ENCODE results near the gene MAFF. TPM values are rescaled to one million over a fixed set of nuclear protein-coding genes. Genes with fewer than 3 reads are reported as not detected.
"Not testable (repeated sequence)": the region's sequence is repeated elsewhere in the genome, so short reads cannot be mapped to it uniquely, and the experiment has no call there.

The MAFF gene
- total RNA-seq, 4 donors from 2014 or later, result 26.2 to 182 (median 54.3) TPM

- Histone ChIP-seq H3K36me3 (no peaks in the 10 kb centered on the region), H3K4me1 (peaks cover 50 to 75% (median 67%) of the 10 kb centered on the region in 4 donors), H3K4me3 (peak overlapping the region in 1 of 4 donors; percentile 24), H3K9me3 (no peaks in the 10 kb centered on the region), H3K27me3 (no peaks in the 10 kb centered on the region), H3K27ac (replicated peaks in 1 of 4) (peak overlapping the region; percentile 81 to 90 (median 84))
- DNase-seq (ENCODE audit: extremely low spot score), result no peak
- TF ChIP-seq CTCF (IDR thresholded peaks at IDR 0.05), result no peak
- no peak for TF ChIP-seq EP300 (IDR thresholded peaks at IDR 0.05)
- peak; percentile 57 to 85 for TF ChIP-seq POLR2AphosphoS5 (IDR thresholded peaks at IDR 0.05)
- no peak for TF ChIP-seq POLR2A (IDR thresholded peaks at IDR 0.05; ENCODE audit: low read depth)
- 60% methylated on average over 9 of the region's 15 CpGs for WGBS
- intact Hi-C loops (cut with DNase I), result no loop called here
These were observed 23.7 kb upstream of the MAFF start for GRCh38 chr22:38177926-38178604.

- peak overlapping the region; percentile 81 to 90 (median 84) for H3K27ac ChIP-seq (replicated peaks in 1 of 4)
- DNase-seq (ENCODE audit: extremely low spot score); H3K36me3 ChIP-seq; H3K27me3 ChIP-seq; H3K9me3 ChIP-seq; intact Hi-C loops (cut with DNase I); H3K4me3 ChIP-seq: not testable (repeated sequence)
- 96% methylated on average over 7 of the region's 7 CpGs for WGBS
- peaks cover 45 to 70% (median 62%) of the 10 kb centered on the region in 4 donors for H3K4me1 ChIP-seq
These were observed 23.2 kb upstream of the MAFF start for GRCh38 chr22:38178605-38178937.

DNA sequence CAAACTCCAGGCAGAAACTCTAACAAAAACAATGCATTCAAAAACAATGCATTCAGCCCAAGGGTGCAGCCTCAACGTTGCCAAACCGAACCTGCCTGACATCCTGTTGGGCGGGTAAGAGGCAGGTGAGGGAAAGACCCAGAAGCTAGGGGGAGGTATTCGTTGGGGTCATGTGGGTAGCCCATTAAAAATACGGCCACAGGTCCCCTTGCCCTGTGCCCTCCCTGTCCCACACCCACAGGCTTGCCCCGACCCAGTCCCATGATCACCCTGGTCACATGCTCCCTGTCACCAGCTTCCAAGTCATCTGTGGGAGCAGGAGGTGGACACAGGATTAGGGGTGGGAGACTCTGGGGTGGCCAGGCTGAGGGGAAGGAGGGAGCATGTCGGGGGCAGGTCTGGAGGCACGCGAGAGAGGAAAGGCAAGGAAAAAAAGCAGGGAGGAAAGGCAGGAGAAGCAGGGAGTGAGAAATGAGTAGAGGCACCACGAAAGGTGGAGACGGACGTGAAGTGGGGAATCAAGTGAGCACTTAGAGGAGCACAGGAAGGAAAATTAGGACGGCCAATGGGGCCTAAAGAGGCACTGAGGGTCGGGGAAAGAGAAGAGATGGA is 20.8 kb upstream of the MAFF start:
- no peaks in the 10 kb centered on the region for H3K9me3 ChIP-seq
- WGBS, result 21% methylated on average over 14 of the region's 14 CpGs
- H3K27me3 ChIP-seq, result no peaks in the 10 kb centered on the region
- intact Hi-C loops (cut with DNase I), result no loop called here
- H3K36me3 ChIP-seq, result no peaks in the 10 kb centered on the region
- peak overlapping the region; percentile 57 to 78 (median 65) for H3K4me3 ChIP-seq
- DNase-seq (ENCODE audit: extremely low spot score), result no peak
- H3K4me1 ChIP-seq, result peaks cover 33 to 53% (median 47%) of the 10 kb centered on the region in 4 donors
- peak in 1 of 2 donors; percentile 62 for TF ChIP-seq POLR2AphosphoS5 (IDR thresholded peaks at IDR 0.05)
- TF ChIP-seq POLR2A (IDR thresholded peaks at IDR 0.05; ENCODE audit: low read depth), result no peak
- H3K27ac ChIP-seq (replicated peaks in 1 of 4), result peak overlapping the region; percentile 81 to 90 (median 86)

- Histone ChIP-seq H3K27ac (replicated peaks in 1 of 4) (peak within 1 kb of the TSS; percentile 81 to 90 (median 86)), H3K4me1 (peaks cover 29 to 46% (median 40%) of the 10 kb centered on the region in 4 donors), H3K4me3 (peak within 1 kb of the TSS; percentile 57 to 78 (median 65)), H3K27me3 (no peaks in the 10 kb centered on the region), H3K36me3 (no peaks in the 10 kb centered on the region), H3K9me3 (no peaks in the 10 kb centered on the region)
- under 1% methylated on average over 22 of the region's 48 CpGs for WGBS
- intact Hi-C loops (cut with DNase I), result no loop called here
- TF ChIP-seq CTCF (IDR thresholded peaks at IDR 0.05) (no peak), POLR2A (IDR thresholded peaks at IDR 0.05; ENCODE audit: low read depth) (peak; percentile 42), POLR2AphosphoS5 (IDR thresholded peaks at IDR 0.05) (peak; percentile 81 to 92), EP300 (IDR thresholded peaks at IDR 0.05) (no peak)
- DNase-seq (ENCODE audit: extremely low spot score), result peak; percentile 100
These were observed 20.2 kb upstream of the MAFF start, which contains the start of gene PLA2G6 for GRCh38 chr22:38181453-38182200. Gene PLA2G6 (minus strand): TSS chr22:38181830. CDS start chr22:38169426, 12,404 bp downstream.

GRCh38 chr22:38184788-38185187 is 17.0 kb upstream of the MAFF start:
- DNase-seq (ENCODE audit: extremely low spot score), result no peak
- TF ChIP-seq CTCF (IDR thresholded peaks at IDR 0.05) (no peak), POLR2A (IDR thresholded peaks at IDR 0.05; ENCODE audit: low read depth) (no peak), EP300 (IDR thresholded peaks at IDR 0.05) (no peak), POLR2AphosphoS5 (IDR thresholded peaks at IDR 0.05) (no peak)
- H3K27ac ChIP-seq (replicated peaks in 1 of 4), result no peak overlapping the region
- peaks cover 11 to 24% (median 16%) of the 10 kb centered on the region in 4 donors for H3K4me1 ChIP-seq
- 76% methylated on average over 7 of the region's 7 CpGs for WGBS
- no peaks in the 10 kb centered on the region for H3K27me3 ChIP-seq
- intact Hi-C loops (cut with DNase I), result no loop called here
- no peak overlapping the region for H3K4me3 ChIP-seq
- H3K36me3 ChIP-seq, result no peaks in the 10 kb centered on the region
- no peaks in the 10 kb centered on the region for H3K9me3 ChIP-seq

Measured in esophagus muscularis mucosa (tissue), 4 donors.